ENCODE measurements around the gene ARHGEF28. TPM values are rescaled to one million over a fixed set of nuclear protein-coding genes. Genes with fewer than 3 reads are reported as not detected.

Gene ARHGEF28
- total RNA-seq, 1 experiment from 2014 or later = 0.57 TPM

GRCh38 chr5:73968729-73969128 lies 342.7 kb downstream of the ARHGEF28 start:
- Histone ChIP-seq H3T11ph (ENCODE audit: low read length) (no peak overlapping the region), H3K79me2 (ENCODE audit: insufficient read depth, low read length) (no peaks in the 10 kb centered on the region), H3K4ac (ENCODE audit: low read depth, low read length) (no peak overlapping the region), H2BK15ac (ENCODE audit: low read depth, low read length) (no peak overlapping the region), H3K9ac (ENCODE audit: extremely low read depth, insufficient read length, low read length) (no peak overlapping the region), H3K79me1 (ENCODE audit: insufficient read depth, low read depth, low read length, poor library complexity, severe bottlenecking) (no peaks in the 10 kb centered on the region), H2BK12ac (ENCODE audit: insufficient read length, low read depth, low read length) (no peak overlapping the region), H2BK120ac (ENCODE audit: low read depth, low read length, poor library complexity, severe bottlenecking) (no peak overlapping the region), H3K9me3 (ENCODE audit: control insufficient read depth, low read depth, low read length) (no peaks in the 10 kb centered on the region), H3K27me3 (ENCODE audit: insufficient read depth, low read length) (no peaks in the 10 kb centered on the region), H3K4me2 (ENCODE audit: insufficient read depth, insufficient read length, low read length) (no peak overlapping the region), H3K56ac (ENCODE audit: insufficient read length, low read depth, low read length) (no peak overlapping the region), H2AFZ (ENCODE audit: low read length) (no peak overlapping the region), H3K4me1 (ENCODE audit: insufficient read depth, low read length) (no peaks in the 10 kb centered on the region), H3K14ac (ENCODE audit: insufficient read depth, low read length) (no peak overlapping the region), H3K23me2 (ENCODE audit: insufficient read length, low read depth, low read length, poor library complexity, severe bottlenecking) (no peaks in the 10 kb centered on the region), H2BK20ac (ENCODE audit: low read depth, low read length, poor library complexity, severe bottlenecking) (no peak overlapping the region), H3K23ac (ENCODE audit: insufficient read length, low read depth, low read length) (no peak overlapping the region), H3K27ac (ENCODE audit: insufficient read length, low read depth, low read length) (no peak overlapping the region), H4K91ac (ENCODE audit: insufficient read length, low read depth, low read length) (no peak overlapping the region), H4K20me1 (ENCODE audit: control insufficient read depth, insufficient read depth, insufficient read length) (no peaks in the 10 kb centered on the region), H4K8ac (replicated peaks; ENCODE audit: insufficient read length, low read depth, low read length) (no peak overlapping the region), H4K5ac (ENCODE audit: insufficient read length, low read depth, low read length) (no peak overlapping the region), H3K18ac (ENCODE audit: insufficient read length, low read depth, low read length) (no peak overlapping the region), H2AK5ac (ENCODE audit: insufficient read length, low read length) (no peak overlapping the region), H2BK5ac (ENCODE audit: insufficient read length, low read length) (no peak overlapping the region)
- no peak for TF ChIP-seq CTCF (conservative IDR thresholded peaks at IDR 0.05)
- no peak for DNase-seq
- H3K9me3 Mint-ChIP-seq = no peaks in the 10 kb centered on the region
- WGBS (ENCODE audit: extremely low coverage, insufficient read length, low lambda C conversion rate) = no CpG with 5 or more reads among the region's 8 CpGs
- H3K27me3 Mint-ChIP-seq (ENCODE audit: low read depth) = peaks cover 1% of the 10 kb centered on the region
- peaks cover 6 to 8% of the 10 kb centered on the region in 2 experiments; a peak in 3 of 4 replicates for H3K4me1 Mint-ChIP-seq
- H3K4me3 Mint-ChIP-seq = no peak overlapping the region
- H3K36me3 Mint-ChIP-seq (ENCODE audit: insufficient read depth in 1 of 3, low read depth in 3 of 3) = no peaks in the 10 kb centered on the region
- no peak overlapping the region for H3K27ac Mint-ChIP-seq
